Activated naive CD4-positive, alpha-beta T cell treated with anti-CD3 and anti-CD28 coated beads, Interleukin-2, amount 10 ng/mL, durations not matched to agents 7 days and 5 days (primary cell): ENCODE results near the gene ZNF652.

Experiments used
- CTCF ChIA-PET: fragments of 350-600 bp; sonication (Branson Sonifier 250); formaldehyde crosslinking; loops from one replicate; lab custom pipeline; 2021; ENCODE audit warnings: antibody characterized with exemption; lab: Charles Lee
- DNase-seq: peaks from one replicate; pipeline ENCODE4 v3.0.0-alpha.2; 2020
- H3K27ac Mint-ChIP-seq: one replicate; pipeline ENCODE4 v1.8.0; 2021; ENCODE audit warnings: mild to moderate bottlenecking, moderate library complexity, mixed read lengths
- H3K27me3 Mint-ChIP-seq: one replicate; pipeline ENCODE4 v1.8.0; 2021; ENCODE audit warnings: mild to moderate bottlenecking, mixed read lengths
- H3K36me3 Mint-ChIP-seq: one replicate; pipeline ENCODE4 v1.8.0; 2021; ENCODE audit warnings: mixed read lengths
- H3K4me1 Mint-ChIP-seq: one replicate; pipeline ENCODE4 v1.8.0; 2021; ENCODE audit warnings: mixed read lengths
- H3K4me3 Mint-ChIP-seq: one replicate; pipeline ENCODE4 v1.8.0; 2021; ENCODE audit warnings: mild to moderate bottlenecking, moderate library complexity, mixed read lengths
- H3K9me3 Mint-ChIP-seq: one replicate; pipeline ENCODE4 v1.8.0; 2021; ENCODE audit warnings: mixed read lengths

Gene ZNF652

GRCh38 chr17:49361902-49362722 lies at the start of gene ZNF652:
ZNF652 (minus strand) TSS chr17:49362250; CDS start chr17:49317725, 44,525 bp downstream.
- CTCF ChIA-PET: interaction anchor here (1.4 to 4.4 kb wide), 2 partner anchors 21 to 47 kb away, joined by 5 to 22 read pairs; no protein-coding TSS in a partner anchor
- Mint-ChIP-seq H3K4me3 (peak within 1 kb of the TSS; percentile 94), H3K27ac (peak within 1 kb of the TSS; percentile 98), H3K36me3 (peaks cover 27% of the 10 kb centered on the region), H3K9me3 (no peaks in the 10 kb centered on the region), H3K27me3 (peaks cover 3% of the 10 kb centered on the region), H3K4me1 (peaks cover 66% of the 10 kb centered on the region)
- DNase-seq: peak; percentile 97

- H3K4me3 Mint-ChIP-seq: no peak overlapping the region
- peaks cover 44% of the 10 kb centered on the region for H3K4me1 Mint-ChIP-seq
- CTCF ChIA-PET: interaction anchor here (0.9 to 8.3 kb wide), 6 partner anchors 10 to 148 kb away, joined by 3 to 117 read pairs (median 5); no protein-coding TSS in a partner anchor
- no peak overlapping the region for H3K27ac Mint-ChIP-seq
- H3K36me3 Mint-ChIP-seq: peaks cover 52% of the 10 kb centered on the region
- no peaks in the 10 kb centered on the region for H3K27me3 Mint-ChIP-seq
- H3K9me3 Mint-ChIP-seq: no peaks in the 10 kb centered on the region
- no peak for DNase-seq
Observed at GRCh38 chr17:49409066-49409465, 47.0 kb upstream of the ZNF652 start.

- Mint-ChIP-seq H3K27ac (no peak overlapping the region), H3K27me3 (no peaks in the 10 kb centered on the region), H3K4me3 (no peak overlapping the region), H3K4me1 (peaks cover 44% of the 10 kb centered on the region), H3K36me3 (peaks cover 56% of the 10 kb centered on the region), H3K9me3 (no peaks in the 10 kb centered on the region)
- peak; percentile 89 for DNase-seq
- CTCF ChIA-PET: interaction anchor here (0.6 to 8.3 kb wide), 18 partner anchors 9 to 374 kb away, joined by 3 to 117 read pairs (median 4); no protein-coding TSS in a partner anchor
Observed at GRCh38 chr17:49407981-49408501, 46.0 kb upstream of the ZNF652 start.

- Mint-ChIP-seq H3K4me3 (no peak overlapping the region), H3K4me1 (peaks cover 44% of the 10 kb centered on the region), H3K36me3 (peaks cover 57% of the 10 kb centered on the region), H3K27me3 (no peaks in the 10 kb centered on the region), H3K9me3 (no peaks in the 10 kb centered on the region), H3K27ac (no peak overlapping the region)
- no peak for DNase-seq
- CTCF ChIA-PET: interaction anchor here (0.6 to 8.3 kb wide), 11 partner anchors 8 to 150 kb away, joined by 3 to 117 read pairs (median 4); no protein-coding TSS in a partner anchor
Observed at GRCh38 chr17:49407086-49407485, 45.0 kb upstream of the ZNF652 start.

- Mint-ChIP-seq H3K4me3 (no peak overlapping the region), H3K27ac (no peak overlapping the region), H3K4me1 (peaks cover 44% of the 10 kb centered on the region), H3K36me3 (peaks cover 56% of the 10 kb centered on the region), H3K27me3 (no peaks in the 10 kb centered on the region), H3K9me3 (no peaks in the 10 kb centered on the region)
- DNase-seq: no peak
- CTCF ChIA-PET: interaction anchor here (0.6 to 8.3 kb wide), 4 partner anchors 8 to 728 kb away, joined by 3 to 117 read pairs (median 5); partner anchors contain the start of gene PHB1
Observed at GRCh38 chr17:49406421-49407061, 44.5 kb upstream of the ZNF652 start.

- Mint-ChIP-seq H3K4me1 (peaks cover 41% of the 10 kb centered on the region), H3K27ac (no peak overlapping the region), H3K36me3 (peaks cover 52% of the 10 kb centered on the region), H3K4me3 (no peak overlapping the region), H3K27me3 (no peaks in the 10 kb centered on the region), H3K9me3 (no peaks in the 10 kb centered on the region)
- CTCF ChIA-PET: interaction anchor here (8.3 kb wide), 1 partner anchor 152 kb away, joined by 117 read pairs; no protein-coding TSS in a partner anchor
- no peak for DNase-seq
Observed at GRCh38 chr17:49404906-49405305, 42.9 kb upstream of the ZNF652 start.

- Mint-ChIP-seq H3K4me3 (no peak overlapping the region), H3K4me1 (peaks cover 39% of the 10 kb centered on the region), H3K27ac (peak overlapping the region; percentile 62), H3K27me3 (no peaks in the 10 kb centered on the region), H3K9me3 (no peaks in the 10 kb centered on the region), H3K36me3 (peaks cover 52% of the 10 kb centered on the region)
- CTCF ChIA-PET: no interaction called here
- peak; percentile 46 for DNase-seq
Observed at GRCh38 chr17:49404361-49404760, 42.3 kb upstream of the ZNF652 start.

GRCh38 chr17:49403514-49404289 lies 41.7 kb upstream of the ZNF652 start:
- no peak for DNase-seq
- CTCF ChIA-PET: no interaction called here
- Mint-ChIP-seq H3K9me3 (no peaks in the 10 kb centered on the region), H3K27me3 (no peaks in the 10 kb centered on the region), H3K4me3 (no peak overlapping the region), H3K36me3 (peaks cover 45% of the 10 kb centered on the region), H3K4me1 (peaks cover 32% of the 10 kb centered on the region), H3K27ac (peak overlapping the region; percentile 67)

GRCh38 chr17:49402706-49403105 lies 40.7 kb upstream of the ZNF652 start:
- Mint-ChIP-seq H3K9me3 (no peaks in the 10 kb centered on the region), H3K4me1 (peaks cover 22% of the 10 kb centered on the region), H3K27ac (no peak overlapping the region), H3K4me3 (no peak overlapping the region), H3K36me3 (peaks cover 37% of the 10 kb centered on the region), H3K27me3 (peaks cover 5% of the 10 kb centered on the region)
- CTCF ChIA-PET: no interaction called here
- DNase-seq: no peak

GRCh38 chr17:49401971-49402611 lies 40.0 kb upstream of the ZNF652 start:
- peaks cover 24% of the 10 kb centered on the region for H3K4me1 Mint-ChIP-seq
- H3K9me3 Mint-ChIP-seq: no peaks in the 10 kb centered on the region
- CTCF ChIA-PET: no interaction called here
- H3K36me3 Mint-ChIP-seq: peaks cover 35% of the 10 kb centered on the region
- no peak overlapping the region for H3K4me3 Mint-ChIP-seq
- peaks cover 11% of the 10 kb centered on the region for H3K27me3 Mint-ChIP-seq
- H3K27ac Mint-ChIP-seq: peak overlapping the region; percentile 16
- no peak for DNase-seq

GRCh38 chr17:49399995-49400394 lies 37.9 kb upstream of the ZNF652 start:
- no peak overlapping the region for H3K27ac Mint-ChIP-seq
- no peak for DNase-seq
- CTCF ChIA-PET: interaction anchor here (1.3 to 8.2 kb wide), 6 partner anchors 8 to 174 kb away, joined by 5 to 98 read pairs (median 8); no protein-coding TSS in a partner anchor
- no peaks in the 10 kb centered on the region for H3K9me3 Mint-ChIP-seq
- no peak overlapping the region for H3K4me3 Mint-ChIP-seq
- peaks cover 20% of the 10 kb centered on the region for H3K4me1 Mint-ChIP-seq
- H3K36me3 Mint-ChIP-seq: peaks cover 17% of the 10 kb centered on the region
- H3K27me3 Mint-ChIP-seq: peaks cover 20% of the 10 kb centered on the region

GRCh38 chr17:49397586-49397985 lies 35.5 kb upstream of the ZNF652 start:
- CTCF ChIA-PET: interaction anchor here (1.0 to 8.2 kb wide), 5 partner anchors 16 to 159 kb away, joined by 3 to 98 read pairs (median 4); no protein-coding TSS in a partner anchor
- H3K4me3 Mint-ChIP-seq: no peak overlapping the region
- H3K27ac Mint-ChIP-seq: no peak overlapping the region
- no peak for DNase-seq
- peaks cover 20% of the 10 kb centered on the region for H3K4me1 Mint-ChIP-seq
- H3K36me3 Mint-ChIP-seq: peaks cover 5% of the 10 kb centered on the region
- H3K27me3 Mint-ChIP-seq: peaks cover 20% of the 10 kb centered on the region
- no peaks in the 10 kb centered on the region for H3K9me3 Mint-ChIP-seq
